Fibroblast of skin of right quadriceps (primary cell): ENCODE results near the gene RILPL2.
A peak's percentile ranks its signal among the peaks of the same experiment; 100 is the strongest.
"Not testable (repeated sequence)": the region's sequence is repeated elsewhere in the genome, so short reads cannot be mapped to it uniquely, and the experiment has no call there.

Experiments
- DNase-seq: peaks from one replicate; pipeline ENCODE4 v3.0.0-alpha.2; 2013

The RILPL2 gene

GRCh38 chr12:123401753-123402683 lies 34.5 kb downstream of the RILPL2 start:
- no peak for DNase-seq

DNA sequence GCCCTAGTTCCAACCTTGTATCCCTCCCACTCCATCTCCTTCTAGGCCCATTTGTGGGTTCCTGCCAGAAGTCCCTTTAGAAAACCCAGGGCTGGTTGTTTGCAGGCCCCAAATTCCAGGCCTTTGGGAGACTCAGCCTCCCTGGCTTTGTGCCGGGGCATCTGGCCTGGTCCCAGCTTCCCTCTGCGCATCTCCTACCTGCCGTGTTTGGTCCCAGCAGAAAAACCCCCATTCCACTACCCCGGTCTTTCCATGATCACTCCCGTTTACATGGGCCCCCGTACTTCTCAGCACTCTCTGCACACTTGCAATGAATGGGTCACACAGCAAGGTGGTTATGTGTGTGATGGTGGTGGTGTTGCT lies 37.2 kb downstream of the RILPL2 start:
- DNase-seq = no peak

- no peak for DNase-seq
Observed at GRCh38 chr12:123398550-123399254, 37.8 kb downstream of the RILPL2 start.

- DNase-seq = no peak
Observed at GRCh38 chr12:123398177-123398549, 38.3 kb downstream of the RILPL2 start.

DNA sequence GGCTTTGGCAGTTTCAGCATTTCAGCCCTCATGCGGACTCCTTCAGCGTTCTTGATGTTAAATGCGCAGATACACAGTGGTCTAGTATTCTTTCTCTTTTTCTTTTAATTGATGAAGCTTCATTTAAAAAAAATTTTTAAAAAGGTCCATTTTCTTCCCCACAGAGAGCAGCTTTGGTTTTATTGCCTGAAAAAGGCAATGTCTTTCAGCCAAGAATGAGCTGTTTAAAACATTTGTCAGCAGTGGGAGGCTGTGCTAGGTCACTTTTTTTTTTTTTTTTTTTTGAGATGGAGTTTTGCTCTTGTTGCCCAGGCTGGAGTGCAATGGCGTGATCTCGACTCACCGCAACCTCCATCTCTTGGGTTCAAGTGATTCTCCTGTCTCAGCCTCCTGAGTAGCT lies 39.1 kb downstream of the RILPL2 start:
- DNase-seq = no peak

DNA sequence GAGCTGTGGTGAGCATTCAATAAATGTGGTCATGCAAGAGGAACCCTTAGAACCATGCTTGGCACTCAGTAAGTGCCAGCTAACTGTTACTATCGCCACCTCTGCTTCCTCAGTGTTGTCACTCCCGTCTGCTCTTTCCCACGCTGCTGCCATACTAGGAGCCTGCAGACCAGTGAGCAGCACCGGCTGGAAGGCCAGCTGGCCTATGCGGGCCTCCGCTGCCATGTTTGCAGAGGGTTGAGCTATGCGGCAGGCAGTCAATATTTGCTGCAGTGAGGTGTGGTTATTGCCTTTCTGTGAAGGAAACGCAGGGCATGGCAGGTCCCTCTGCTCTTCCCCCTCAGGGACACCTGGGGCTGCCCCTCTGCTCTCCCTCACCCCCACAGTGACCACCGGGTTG lies 39.5 kb downstream of the RILPL2 start:
- no peak for DNase-seq

GRCh38 chr12:123396543-123396942 lies 39.9 kb downstream of the RILPL2 start:
- no peak for DNase-seq

GRCh38 chr12:123395236-123395635 lies 41.2 kb downstream of the RILPL2 start:
- no peak for DNase-seq

- DNase-seq = peak; percentile 25
Observed at GRCh38 chr12:123393747-123394146, 42.7 kb downstream of the RILPL2 start.

- no peak for DNase-seq
Observed at GRCh38 chr12:123391546-123392343, 44.7 kb downstream of the RILPL2 start.

DNA sequence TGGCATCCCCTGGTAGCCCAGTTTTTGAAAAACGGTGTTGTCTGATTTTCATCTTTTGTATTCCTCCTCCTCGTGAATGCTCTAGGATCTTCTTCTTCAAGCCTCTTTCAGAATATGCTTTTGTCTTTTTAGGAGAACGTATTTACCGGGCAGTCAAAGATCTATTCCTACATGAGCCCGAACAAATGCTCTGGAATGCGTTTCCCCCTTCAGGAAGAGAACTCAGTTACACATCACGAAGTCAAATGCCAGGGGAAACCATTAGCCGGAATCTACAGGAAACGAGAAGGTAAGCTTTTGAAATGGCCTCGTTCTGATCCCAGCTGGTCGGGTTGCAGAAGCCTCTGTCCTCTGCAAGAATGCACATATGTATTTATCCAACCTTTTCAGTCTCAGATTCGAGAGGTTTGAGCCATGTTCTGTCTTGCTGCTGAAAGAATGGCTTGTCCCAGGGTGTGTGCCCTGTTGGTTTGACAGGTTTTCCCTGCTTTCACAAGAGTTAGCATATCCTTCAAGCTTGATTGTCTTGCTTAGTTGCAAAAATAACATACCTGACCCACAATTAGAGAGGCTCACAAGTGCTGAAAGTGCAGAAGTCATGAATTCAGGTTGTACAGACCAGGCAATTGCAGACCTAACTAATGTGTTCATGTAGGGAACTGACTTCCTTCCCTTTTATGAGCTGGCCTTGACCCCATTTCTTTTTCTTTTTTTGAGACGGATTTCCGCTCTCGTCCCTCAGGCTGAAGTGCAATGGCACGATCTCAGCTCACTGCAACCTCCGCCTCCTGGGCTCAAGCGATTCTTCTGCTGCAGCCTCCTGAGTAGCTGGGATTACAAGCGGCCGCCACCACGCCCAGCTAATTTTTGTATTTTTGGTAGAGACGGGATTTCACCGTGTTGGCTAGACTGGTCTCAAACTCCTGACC lies 45.7 kb downstream of the RILPL2 start:
- DNase-seq = peak; percentile 31

DNA sequence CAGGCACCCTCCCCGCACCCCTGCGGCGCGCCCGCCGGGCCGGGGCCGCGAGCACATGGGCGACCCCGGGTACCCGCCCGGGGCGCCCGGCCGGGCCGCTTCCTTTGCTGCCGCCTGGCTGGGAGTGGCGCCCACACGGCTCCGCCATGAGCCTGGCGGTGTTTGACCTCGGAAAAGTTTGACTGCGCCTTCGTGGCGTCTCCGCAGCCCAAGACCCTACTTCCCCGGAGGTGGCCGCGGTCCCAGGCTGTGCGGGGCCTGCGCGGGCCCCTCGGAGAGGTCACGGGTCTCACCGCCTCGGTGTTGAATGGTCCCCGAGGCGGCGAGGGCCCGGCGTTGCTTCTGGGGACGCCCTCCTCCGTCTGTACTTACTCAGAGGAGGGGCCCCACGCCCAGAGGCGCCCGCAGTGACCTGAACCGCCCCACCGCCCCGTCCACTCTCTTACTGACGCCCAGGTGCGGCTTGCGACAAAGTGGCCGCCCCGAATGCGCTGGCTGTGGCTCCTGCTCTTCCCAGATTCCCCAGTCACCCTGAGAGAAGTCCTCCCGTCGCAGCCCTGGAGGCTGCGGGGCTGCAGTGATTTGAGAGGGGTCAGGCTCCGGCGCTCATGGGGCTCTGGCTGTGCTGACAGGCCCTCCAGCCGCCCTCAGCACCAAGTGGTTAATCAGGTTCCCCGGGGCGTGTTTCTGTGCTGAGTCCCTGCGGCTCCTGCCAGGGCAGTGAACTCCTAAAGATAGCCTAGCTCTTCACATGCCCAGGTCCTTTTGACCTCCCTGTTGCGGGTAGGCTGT lies 46.7 kb downstream of the RILPL2 start:
- DNase-seq = no peak

GRCh38 chr12:123388951-123389559 lies 47.4 kb downstream of the RILPL2 start:
- no peak for DNase-seq

GRCh38 chr12:123388177-123388950 lies 48.1 kb downstream of the RILPL2 start:
- DNase-seq = peak; percentile 69

GRCh38 chr12:123387508-123388176 lies 48.8 kb downstream of the RILPL2 start:
- no peak for DNase-seq

GRCh38 chr12:123385536-123385935 lies 50.9 kb downstream of the RILPL2 start:
- DNase-seq = not testable (repeated sequence)

GRCh38 chr12:123384994-123385376 lies 51.5 kb downstream of the RILPL2 start:
- peak; percentile 75 for DNase-seq

- no peak for DNase-seq
Observed at GRCh38 chr12:123384318-123384993, 52.0 kb downstream of the RILPL2 start.

- no peak for DNase-seq
Observed at GRCh38 chr12:123382684-123383083, 53.8 kb downstream of the RILPL2 start.
